HEK293 (cell line): ENCODE data around the gene PITPNC1.

Source experiments
- CTCF ChIA-PET: fragments of 350-600 bp; formaldehyde crosslinking; extraction: SDS; loops from one replicate; lab custom pipeline; 2021; ENCODE audit warnings: antibody characterized with exemption; lab: Yijun Ruan, JAX
- POLR2A ChIA-PET: fragments of 300-600 bp; formaldehyde crosslinking; extraction: SDS; loops from one replicate; lab custom pipeline; 2020; ENCODE audit warnings: antibody characterized with exemption, inconsistent platforms; lab: Yijun Ruan, JAX
- H3K27ac ChIP-seq: fragments of 200-500 bp; sonication (Bioruptor generic); 2 replicates; pipeline ENCODE4 v1.5.1; 2014; ENCODE audit warnings: low read depth, low read length, control low read depth, inconsistent platforms; ENCODE audit errors: extremely low read depth
- H3K36me3 ChIP-seq, 2 experiments: fragments of 200-500 bp in 1 of 2; sonication (Bioruptor generic) in 1 of 2; 1 replicate in 1 of 2; 2 replicates in 1 of 2; pipeline ENCODE4 v1.5.1; 2014 to 2017; ENCODE audit warnings: inconsistent platforms in 2 of 2, low read length in 2 of 2; ENCODE audit not compliant: control insufficient read depth in 2 of 2, insufficient read depth in 1 of 2
- H3K4me1 ChIP-seq: fragments of 200-500 bp; sonication (Bioruptor generic); 2 replicates; pipeline ENCODE4 v1.5.1; 2014; ENCODE audit warnings: mild to moderate bottlenecking, low read length, inconsistent platforms; ENCODE audit not compliant: control insufficient read depth, insufficient read depth
- H3K4me3 ChIP-seq: 2 replicates; pipeline ENCODE4 v1.5.1; 2011; ENCODE audit warnings: low read depth, mild to moderate bottlenecking, control low read depth, low read length, moderate library complexity
- H3K9me3 ChIP-seq: fragments of 200-500 bp; sonication (Bioruptor generic); 2 replicates; pipeline ENCODE4 v1.5.1; 2014; ENCODE audit warnings: low read depth, low read length, inconsistent platforms; ENCODE audit not compliant: control insufficient read depth, insufficient read depth
- HOXD13 ChIP-seq: sonication (generic); formaldehyde crosslinking; IDR thresholded peaks from 2 replicates; pipeline ENCODE4 v1.8.0; 2022; ENCODE audit warnings: missing genetic modification reagents, borderline replicate concordance
- PRDM6 ChIP-seq: fragments of 450-650 bp; formaldehyde crosslinking; IDR thresholded peaks from 2 replicates; pipeline ENCODE4 v1.5.1; 2017; ENCODE audit warnings: missing biosample characterization, missing genetic modification characterization
- SCRT2 ChIP-seq: fragments of 450-650 bp; formaldehyde crosslinking; IDR thresholded peaks from 2 replicates; pipeline ENCODE4 v1.5.1; 2016; ENCODE audit warnings: missing biosample characterization, missing genetic modification characterization
- SETDB1 ChIP-seq: IDR thresholded peaks from one replicate; pipeline ENCODE4 v1.6.1; 2017; ENCODE audit warnings: mild to moderate bottlenecking, low read length, moderate library complexity, mixed read lengths; ENCODE audit not compliant: insufficient read length
- SP3 ChIP-seq: fragments of 450-650 bp; formaldehyde crosslinking; IDR thresholded peaks from 2 replicates; pipeline ENCODE4 v1.5.1; 2016; ENCODE audit warnings: missing biosample characterization, missing genetic modification characterization
- YY2 ChIP-seq: fragments of 450-650 bp; formaldehyde crosslinking; IDR thresholded peaks from 2 replicates; pipeline ENCODE4 v1.5.1; 2016; ENCODE audit warnings: missing biosample characterization, missing genetic modification characterization
- ZNF146 ChIP-seq: fragments of 450-650 bp; formaldehyde crosslinking; IDR thresholded peaks from 2 replicates; pipeline ENCODE4 v1.5.1; 2016; ENCODE audit warnings: missing biosample characterization, missing genetic modification characterization
- ZNF302 ChIP-seq: fragments of 450-650 bp; formaldehyde crosslinking; IDR thresholded peaks from 2 replicates; pipeline ENCODE4 v1.5.1; 2016; ENCODE audit warnings: missing biosample characterization, missing genetic modification characterization, low read depth
- ZNF311 ChIP-seq: fragments of 450-650 bp; formaldehyde crosslinking; IDR thresholded peaks from 2 replicates; pipeline ENCODE4 v1.5.1; 2017; ENCODE audit warnings: missing biosample characterization, missing genetic modification characterization, borderline replicate concordance
- ZNF324 ChIP-seq: fragments of 450-650 bp; formaldehyde crosslinking; IDR thresholded peaks from 2 replicates; pipeline ENCODE4 v1.5.1; 2016; ENCODE audit warnings: missing biosample characterization, missing genetic modification characterization
- ZNF514 ChIP-seq: fragments of 450-650 bp; formaldehyde crosslinking; IDR thresholded peaks from 2 replicates; pipeline ENCODE4 v1.5.1; 2016; ENCODE audit warnings: missing biosample characterization, missing genetic modification characterization
- ZNF555 ChIP-seq: fragments of 450-650 bp; formaldehyde crosslinking; conservative IDR thresholded peaks from 2 replicates; pipeline ENCODE4 v1.5.1; 2017; ENCODE audit warnings: missing biosample characterization, mild to moderate bottlenecking, missing genetic modification characterization, inconsistent platforms
- ZNF580 ChIP-seq: fragments of 450-650 bp; formaldehyde crosslinking; IDR thresholded peaks from 2 replicates; pipeline ENCODE4 v1.5.1; 2016; ENCODE audit warnings: missing biosample characterization, missing genetic modification characterization
- ZNF747 ChIP-seq: fragments of 450-650 bp; formaldehyde crosslinking; IDR thresholded peaks from 2 replicates; pipeline ENCODE4 v1.5.1; 2016; ENCODE audit warnings: missing biosample characterization, missing genetic modification characterization
- TF ChIP-seq, protein P1 (sequence below): fragments of 450-650 bp; formaldehyde crosslinking; IDR thresholded peaks from 2 replicates; pipeline ENCODE4 v1.5.1; 2016; ENCODE audit warnings: missing biosample characterization, missing genetic modification characterization
- TF ChIP-seq, protein P2 (sequence below): fragments of 450-650 bp; formaldehyde crosslinking; IDR thresholded peaks from 2 replicates; pipeline ENCODE4 v1.5.1; 2016; ENCODE audit warnings: missing biosample characterization, missing genetic modification characterization

Gene PITPNC1

GRCh38 chr17:67657596-67657995 lies 280.5 kb downstream of the PITPNC1 start:
- H3K9me3 ChIP-seq, result no peaks in the 10 kb centered on the region
- H3K36me3 ChIP-seq, result no peaks in the 10 kb centered on the region
- H3K4me1 ChIP-seq, result no peaks in the 10 kb centered on the region
- ChIA-PET POLR2A (no interaction called here), CTCF (interaction anchor here (0.6 to 2.0 kb wide), 3 partner anchors 12 to 937 kb away, joined by 3 to 6 read pairs (median 4); no protein-coding TSS in a partner anchor)
- H3K27ac ChIP-seq, result no peak overlapping the region
- no peak overlapping the region for H3K4me3 ChIP-seq
- TF ChIP-seq ZNF747 (tag by site-specific recombination), result no peak
- TF ChIP-seq ZNF302 (tag by site-specific recombination), result no peak
- TF ChIP-seq, all 188 proteins: peak for 0

GRCh38 chr17:67658265-67658664 lies 281.2 kb downstream of the PITPNC1 start:
- Histone ChIP-seq H3K4me3 (no peak overlapping the region), H3K27ac (no peak overlapping the region), H3K4me1 (no peaks in the 10 kb centered on the region), H3K9me3 (no peaks in the 10 kb centered on the region)
- ChIA-PET CTCF (interaction anchor here (0.6 to 2.0 kb wide), 4 partner anchors 13 to 936 kb away, joined by 3 to 6 read pairs (median 4); no protein-coding TSS in a partner anchor), POLR2A (no interaction called here)
- TF ChIP-seq ZNF555 (tag by site-specific recombination) (no peak), SETDB1 (peak; percentile 77)
- TF ChIP-seq, all 188 proteins: peak for 1
- no peaks in the 10 kb centered on the region for H3K36me3 ChIP-seq

GRCh38 chr17:67659028-67659427 lies 281.9 kb downstream of the PITPNC1 start:
- Histone ChIP-seq H3K4me3 (no peak overlapping the region), H3K27ac (no peak overlapping the region)
- TF ChIP-seq SCRT2 (tag by site-specific recombination) (peak; percentile 42; the same call in 1 of the 2 replicates), ZNF311 (tag by site-specific recombination) (no peak), SP3 (tag by site-specific recombination) (no peak), HOXD13 (no peak), YY2 (tag by site-specific recombination) (no peak)
- TF ChIP-seq, protein P1, sequence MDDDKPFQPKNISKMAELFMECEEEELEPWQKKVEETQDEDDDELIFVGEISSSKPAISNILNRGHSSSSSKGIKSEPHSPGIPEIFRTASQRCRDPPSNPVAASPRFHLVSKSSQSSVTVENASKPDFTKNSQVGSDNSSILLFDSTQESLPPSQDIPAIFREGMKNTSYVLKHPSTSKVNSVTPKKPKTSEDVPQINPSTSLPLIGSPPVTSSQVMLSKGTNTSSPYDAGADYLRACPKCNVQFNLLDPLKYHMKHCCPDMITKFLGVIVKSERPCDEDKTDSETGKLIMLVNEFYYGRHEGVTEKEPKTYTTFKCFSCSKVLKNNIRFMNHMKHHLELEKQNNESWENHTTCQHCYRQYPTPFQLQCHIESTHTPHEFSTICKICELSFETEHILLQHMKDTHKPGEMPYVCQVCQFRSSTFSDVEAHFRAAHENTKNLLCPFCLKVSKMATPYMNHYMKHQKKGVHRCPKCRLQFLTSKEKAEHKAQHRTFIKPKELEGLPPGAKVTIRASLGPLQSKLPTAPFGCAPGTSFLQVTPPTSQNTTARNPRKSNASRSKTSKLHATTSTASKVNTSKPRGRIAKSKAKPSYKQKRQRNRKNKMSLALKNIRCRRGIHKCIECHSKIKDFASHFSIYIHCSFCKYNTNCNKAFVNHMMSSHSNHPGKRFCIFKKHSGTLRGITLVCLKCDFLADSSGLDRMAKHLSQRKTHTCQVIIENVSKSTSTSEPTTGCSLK, result no peak
- TF ChIP-seq, all 188 proteins: peak for 1
- Histone ChIP-seq H3K4me1 (no peaks in the 10 kb centered on the region), H3K36me3 (no peaks in the 10 kb centered on the region), H3K9me3 (no peaks in the 10 kb centered on the region)
- CTCF ChIA-PET, result interaction anchor here (0.6 to 1.7 kb wide), 3 partner anchors 7 to 285 kb away, joined by 3 to 4 read pairs (median 4); no protein-coding TSS in a partner anchor
- POLR2A ChIA-PET, result no interaction called here

DNA sequence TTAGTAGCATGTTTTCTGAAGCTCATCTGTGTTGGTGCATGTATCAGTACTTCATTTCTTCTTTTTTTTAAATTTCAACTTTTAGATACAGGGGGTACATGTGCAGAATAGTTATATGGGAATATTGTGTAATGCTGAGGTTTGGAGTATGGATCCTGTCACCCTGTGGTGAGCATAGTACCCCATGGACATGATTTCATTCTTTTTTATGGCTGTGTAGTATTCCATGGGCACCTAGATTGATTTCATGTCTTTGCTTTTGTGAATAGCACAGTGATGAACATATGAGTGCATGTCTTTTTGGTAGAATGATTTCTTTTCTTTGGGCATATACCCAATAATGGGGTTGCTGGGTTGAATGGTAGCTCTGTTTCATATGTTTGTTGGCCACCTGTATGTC lies 285.6 kb downstream of the PITPNC1 start:
- no peaks in the 10 kb centered on the region for H3K4me1 ChIP-seq
- H3K27ac ChIP-seq, result no peak overlapping the region
- no peaks in the 10 kb centered on the region for H3K36me3 ChIP-seq
- CTCF ChIA-PET, result interaction anchor here (1.1 to 1.8 kb wide), 2 partner anchors 33 to 288 kb away, joined by 3 to 5 read pairs; no protein-coding TSS in a partner anchor
- no peak for TF ChIP-seq ZNF324 (tag by site-specific recombination)
- TF ChIP-seq ZNF580 (tag by site-specific recombination), result peak; percentile 35; the same call in 1 of the 2 replicates
- TF ChIP-seq ZNF146, result peak; percentile 68; the same call in 1 of the 2 replicates
- TF ChIP-seq ZNF514 (tag by site-specific recombination), result no peak
- no peak for TF ChIP-seq PRDM6 (tag by site-specific recombination)
- TF ChIP-seq, protein P2, sequence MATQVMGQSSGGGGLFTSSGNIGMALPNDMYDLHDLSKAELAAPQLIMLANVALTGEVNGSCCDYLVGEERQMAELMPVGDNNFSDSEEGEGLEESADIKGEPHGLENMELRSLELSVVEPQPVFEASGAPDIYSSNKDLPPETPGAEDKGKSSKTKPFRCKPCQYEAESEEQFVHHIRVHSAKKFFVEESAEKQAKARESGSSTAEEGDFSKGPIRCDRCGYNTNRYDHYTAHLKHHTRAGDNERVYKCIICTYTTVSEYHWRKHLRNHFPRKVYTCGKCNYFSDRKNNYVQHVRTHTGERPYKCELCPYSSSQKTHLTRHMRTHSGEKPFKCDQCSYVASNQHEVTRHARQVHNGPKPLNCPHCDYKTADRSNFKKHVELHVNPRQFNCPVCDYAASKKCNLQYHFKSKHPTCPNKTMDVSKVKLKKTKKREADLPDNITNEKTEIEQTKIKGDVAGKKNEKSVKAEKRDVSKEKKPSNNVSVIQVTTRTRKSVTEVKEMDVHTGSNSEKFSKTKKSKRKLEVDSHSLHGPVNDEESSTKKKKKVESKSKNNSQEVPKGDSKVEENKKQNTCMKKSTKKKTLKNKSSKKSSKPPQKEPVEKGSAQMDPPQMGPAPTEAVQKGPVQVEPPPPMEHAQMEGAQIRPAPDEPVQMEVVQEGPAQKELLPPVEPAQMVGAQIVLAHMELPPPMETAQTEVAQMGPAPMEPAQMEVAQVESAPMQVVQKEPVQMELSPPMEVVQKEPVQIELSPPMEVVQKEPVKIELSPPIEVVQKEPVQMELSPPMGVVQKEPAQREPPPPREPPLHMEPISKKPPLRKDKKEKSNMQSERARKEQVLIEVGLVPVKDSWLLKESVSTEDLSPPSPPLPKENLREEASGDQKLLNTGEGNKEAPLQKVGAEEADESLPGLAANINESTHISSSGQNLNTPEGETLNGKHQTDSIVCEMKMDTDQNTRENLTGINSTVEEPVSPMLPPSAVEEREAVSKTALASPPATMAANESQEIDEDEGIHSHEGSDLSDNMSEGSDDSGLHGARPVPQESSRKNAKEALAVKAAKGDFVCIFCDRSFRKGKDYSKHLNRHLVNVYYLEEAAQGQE, result no peak
- TF ChIP-seq, all 188 proteins: peak for 2
- H3K4me3 ChIP-seq, result no peak overlapping the region
- H3K9me3 ChIP-seq, result no peaks in the 10 kb centered on the region
- POLR2A ChIA-PET, result no interaction called here
